Stimulated activated CD8-positive, alpha-beta memory T cell treated with anti-CD3 and anti-CD28 coated beads, Interleukin-4, amount 100 ng/mL, for 1 hour (primary cell): ENCODE measurements around the gene KRTAP20-3.

Experiments used
- DNase-seq, 2 donors: peaks; one replicate each; pipeline ENCODE4 v3.0.0-alpha.2; 2020; ENCODE audit warnings: low read depth in 2 of 2, low spot score in 1 of 2

KRTAP20-3 gene

GRCh38 chr21:30680586-30680985, 37.9 kb downstream of the KRTAP20-3 start:
- DNase-seq = no peak

- DNase-seq = no peak
Observed at GRCh38 chr21:30684506-30684905, 41.8 kb downstream of the KRTAP20-3 start.

- no peak for DNase-seq
Observed at GRCh38 chr21:30689822-30690221, 47.2 kb downstream of the KRTAP20-3 start.
